ENCODE results near the gene PKP1.

PKP1 gene

GRCh38 chr1:201358596-201358995 lies 75.3 kb downstream of the PKP1 start (continued):
- TF ChIP-seq SP3 (tag by site-specific recombination; IDR thresholded peaks at IDR 0.05) (no peak), ZNF157 (tag by site-specific recombination; IDR thresholded peaks at IDR 0.05) (no peak), ZNF266 (tag by site-specific recombination; IDR thresholded peaks at IDR 0.05; ENCODE audit: low read depth) (no peak), ZNF248 (tag by site-specific recombination; IDR thresholded peaks at IDR 0.05) (no peak), ZNF16 (tag by site-specific recombination; IDR thresholded peaks at IDR 0.05; ENCODE audit: low read depth) (no peak), ZNF114 (tag by site-specific recombination; IDR thresholded peaks at IDR 0.05) (no peak), ZNF138 (tag by site-specific recombination; IDR thresholded peaks at IDR 0.05; ENCODE audit: borderline replicate concordance) (no peak)

GRCh38 chr1:201359031-201359872 lies 75.9 kb downstream of the PKP1 start:
- H3K4me3 ChIP-seq (ENCODE audit: low read depth, low read length), result no peak overlapping the region
- H3K36me3 ChIP-seq (ENCODE audit: control insufficient read depth in 2 of 2, insufficient read depth in 1 of 2, low read length in 2 of 2), result no peaks in the 10 kb centered on the region
- H3K4me1 ChIP-seq (ENCODE audit: control insufficient read depth, insufficient read depth, low read length), result no peaks in the 10 kb centered on the region
- no peak; the same call in 1 of the 2 replicates for TF ChIP-seq SP3 (tag by site-specific recombination; IDR thresholded peaks at IDR 0.05)
- peak; percentile 64 for TF ChIP-seq ZFHX2 (tag by site-specific recombination; conservative IDR thresholded peaks at IDR 0.05)
- TF ChIP-seq EGR2 (tag by site-specific recombination; IDR thresholded peaks at IDR 0.05; ENCODE audit: low read depth), result peak; percentile 81
- no peak for TF ChIP-seq ZFP3 (tag by site-specific recombination; IDR thresholded peaks at IDR 0.05; ENCODE audit: low read depth)
- no peak overlapping the region for H3K27ac ChIP-seq (ENCODE audit: extremely low read depth, low read depth, low read length)
- POLR2A ChIA-PET, result no interaction called here
- H3K9me3 ChIP-seq (ENCODE audit: control insufficient read depth, insufficient read depth, low read depth, low read length), result no peaks in the 10 kb centered on the region
- CTCF ChIA-PET, result interaction anchor here (0.6 to 8.3 kb wide), 11 partner anchors 9 to 826 kb away, joined by 3 to 145 read pairs (median 4); no protein-coding TSS in a partner anchor

- Histone ChIP-seq H3K27ac (ENCODE audit: extremely low read depth, low read depth, low read length) (no peak overlapping the region), H3K4me1 (ENCODE audit: control insufficient read depth, insufficient read depth, low read length) (no peaks in the 10 kb centered on the region), H3K4me3 (ENCODE audit: low read depth, low read length) (no peak overlapping the region), H3K36me3 (ENCODE audit: control insufficient read depth in 2 of 2, insufficient read depth in 1 of 2, low read length in 2 of 2) (no peaks in the 10 kb centered on the region), H3K9me3 (ENCODE audit: control insufficient read depth, insufficient read depth, low read depth, low read length) (no peaks in the 10 kb centered on the region)
- POLR2A ChIA-PET, result no interaction called here
- CTCF ChIA-PET, result interaction anchor here (0.6 to 8.3 kb wide), 9 partner anchors 10 to 388 kb away, joined by 3 to 145 read pairs (median 7); no protein-coding TSS in a partner anchor
- TF ChIP-seq ZFP3 (tag by site-specific recombination; IDR thresholded peaks at IDR 0.05; ENCODE audit: low read depth), result no peak
- no peak for TF ChIP-seq ZSCAN18 (tag by site-specific recombination; IDR thresholded peaks at IDR 0.05)
- no peak for TF ChIP-seq ZNF354C (tag by site-specific recombination; IDR thresholded peaks at IDR 0.05; ENCODE audit: borderline replicate concordance, low read depth)
- TF ChIP-seq ZNF184 (tag by site-specific recombination; IDR thresholded peaks at IDR 0.05), result no peak
Measured at GRCh38 chr1:201359873-201360210, 76.5 kb downstream of the PKP1 start.

- ChIA-PET POLR2A (no interaction called here), CTCF (interaction anchor here (0.6 to 8.3 kb wide), 21 partner anchors 13 to 455 kb away, joined by 3 to 145 read pairs (median 5); no protein-coding TSS in a partner anchor)
- Histone ChIP-seq H3K4me3 (ENCODE audit: low read depth, low read length) (no peak overlapping the region), H3K36me3 (ENCODE audit: control insufficient read depth in 2 of 2, insufficient read depth in 1 of 2, low read length in 2 of 2) (no peaks in the 10 kb centered on the region), H3K4me1 (ENCODE audit: control insufficient read depth, insufficient read depth, low read length) (no peaks in the 10 kb centered on the region), H3K9me3 (ENCODE audit: control insufficient read depth, insufficient read depth, low read depth, low read length) (no peaks in the 10 kb centered on the region), H3K27ac (ENCODE audit: extremely low read depth, low read depth, low read length) (no peak overlapping the region)
- TF ChIP-seq ZNF555 (tag by site-specific recombination; conservative IDR thresholded peaks at IDR 0.05), result no peak
- no peak for TF ChIP-seq ZNF521 (tag by site-specific recombination; IDR thresholded peaks at IDR 0.05)
- TF ChIP-seq ZFP69B (tag by site-specific recombination; IDR thresholded peaks at IDR 0.05), result no peak
- TF ChIP-seq PRDM10 (tag by site-specific recombination; IDR thresholded peaks at IDR 0.05), result no peak
- no peak for TF ChIP-seq ZNF138 (tag by site-specific recombination; IDR thresholded peaks at IDR 0.05; ENCODE audit: borderline replicate concordance)
- no peak for TF ChIP-seq ZNF843 (tag by site-specific recombination; IDR thresholded peaks at IDR 0.05)
- TF ChIP-seq ATF2 (tag by site-specific recombination; IDR thresholded peaks at IDR 0.05; ENCODE audit: low read depth), result no peak
- TF ChIP-seq ZNF658 (tag by site-specific recombination; IDR thresholded peaks at IDR 0.05), result no peak
- no peak for TF ChIP-seq ZEB2 (tag by site-specific recombination; IDR thresholded peaks at IDR 0.05)
- no peak for TF ChIP-seq ZFP37 (tag by site-specific recombination; IDR thresholded peaks at IDR 0.05)
- TF ChIP-seq ZNF112 (tag by site-specific recombination; IDR thresholded peaks at IDR 0.05), result no peak
- TF ChIP-seq HOXD13 (CRISPR knock-in tag; IDR thresholded peaks at IDR 0.05; ENCODE audit: borderline replicate concordance), result no peak
Measured at GRCh38 chr1:201360486-201360885, 77.2 kb downstream of the PKP1 start.

All from HEK293 (cell line).